K562 (cell line): Measurements from ENCODE around the gene FOXL3. TPM values are rescaled to one million over a fixed set of nuclear protein-coding genes. Genes with fewer than 3 reads are reported as not detected.

ENCODE experiments used
- AFF1 ChIP-seq, 2 experiments: fragments of 450-650 bp; IDR thresholded peaks; 2 replicates each; pipeline ENCODE4 v1.6.1; 2018; ENCODE audit warnings: mild to moderate bottlenecking in 2 of 2, low read depth in 1 of 2; ENCODE audit not compliant: partially characterized antibody in 2 of 2
- CBFB ChIP-seq: sonication (generic); formaldehyde crosslinking; IDR thresholded peaks from 2 replicates; pipeline ENCODE4 v1.4.0; 2020; ENCODE audit warnings: mild to moderate bottlenecking, missing genetic modification reagents
- CBX1 ChIP-seq: sonication (generic); IDR thresholded peaks from 2 replicates; pipeline ENCODE4 v1.6.1; 2016; ENCODE audit warnings: antibody characterized with exemption, low read depth, mild to moderate bottlenecking
- CC2D1A ChIP-seq: fragments of 450-650 bp; IDR thresholded peaks from 2 replicates; pipeline ENCODE4 v1.6.1; 2017; ENCODE audit warnings: mild to moderate bottlenecking
- CXXC5 ChIP-seq: fragments of 250-450 bp; sonication (Bioruptor Pico); IDR thresholded peaks from 2 replicates; pipeline ENCODE4 v1.8.0; 2022; ENCODE audit warnings: inconsistent platforms, mild to moderate bottlenecking, moderate library complexity
- HEY1 ChIP-seq: fragments of 250-450 bp; sonication (Bioruptor Pico); IDR thresholded peaks from 2 replicates; pipeline ENCODE4 v1.5.0; 2020; ENCODE audit warnings: mild to moderate bottlenecking, moderate library complexity, borderline replicate concordance
- HMGN3 ChIP-seq: IDR thresholded peaks from 2 replicates; pipeline ENCODE4 v1.6.1; 2011; ENCODE audit warnings: borderline replicate concordance, low read depth, mild to moderate bottlenecking, mixed read lengths, low read length; ENCODE audit not compliant: insufficient read length; ENCODE audit errors: extremely low read depth
- MAFK ChIP-seq: IDR thresholded peaks from 2 replicates; pipeline ENCODE4 v1.6.1; 2011; ENCODE audit warnings: low read length, improper control_type of control experiment
- MAX ChIP-seq: sonication (generic); formaldehyde crosslinking; IDR thresholded peaks from 2 replicates; pipeline ENCODE4 v1.9.0; 2022; ENCODE audit warnings: mild to moderate bottlenecking, missing genetic modification reagents
- MXD1 ChIP-seq: fragments of 250-450 bp; sonication (Bioruptor Pico); IDR thresholded peaks from 2 replicates; pipeline ENCODE4 v1.8.0; 2021; ENCODE audit warnings: borderline replicate concordance, mild to moderate bottlenecking, moderate library complexity; ENCODE audit not compliant: poor library complexity, severe bottlenecking
- NFATC3 ChIP-seq: fragments of 450-650 bp; IDR thresholded peaks from 2 replicates; pipeline ENCODE4 v1.6.1; 2017; ENCODE audit warnings: mild to moderate bottlenecking
- NONO ChIP-seq, 2 experiments: fragments of 200-400 bp in 1 of 2; fragments of 450-650 bp in 1 of 2; formaldehyde crosslinking in 1 of 2; IDR thresholded peaks; 2 replicates each; pipeline ENCODE4 v1.6.1; 2017; ENCODE audit warnings: low read depth in 2 of 2, mild to moderate bottlenecking in 2 of 2, moderate library complexity in 2 of 2, low read length in 1 of 2
- NR2C2 ChIP-seq, 2 experiments: fragments of 200-800 bp in 1 of 2; sonication (Bioruptor generic) in 1 of 2; sonication (generic) in 1 of 2; formaldehyde crosslinking in 1 of 2; IDR thresholded peaks; 2 replicates each; pipeline versions ENCODE4 v1.6.1 to v1.8.0; 2016 to 2022; ENCODE audit warnings: mild to moderate bottlenecking in 1 of 2, missing compliant biosample characterization in 1 of 2, missing genetic modification characterization in 1 of 2, missing genetic modification reagents in 1 of 2
- NR4A1 ChIP-seq, 2 experiments: fragments of 250-450 bp in 1 of 2; fragments of 450-650 bp in 1 of 2; sonication (Bioruptor Pico) in 1 of 2; IDR thresholded peaks; 2 replicates each; pipeline versions ENCODE4 v1.4.0 to v1.6.1; 2016 to 2020; ENCODE audit warnings: mild to moderate bottlenecking in 2 of 2, missing compliant biosample characterization in 1 of 2, missing genetic modification characterization in 1 of 2, moderate library complexity in 1 of 2
- PCBP1 ChIP-seq: fragments of 200-400 bp; formaldehyde crosslinking; IDR thresholded peaks from 2 replicates; pipeline ENCODE4 v1.6.1; 2018; ENCODE audit warnings: mild to moderate bottlenecking, low read depth, low read length; ENCODE audit not compliant: poor library complexity, severe bottlenecking
- PHF21A ChIP-seq: fragments of 450-650 bp; IDR thresholded peaks from 2 replicates; pipeline ENCODE4 v1.6.1; 2017; ENCODE audit warnings: low read depth, borderline replicate concordance
- PML ChIP-seq: IDR thresholded peaks from 2 replicates; pipeline ENCODE4 v1.6.1; 2012; ENCODE audit warnings: low read length, inconsistent platforms
- RAD21 ChIP-seq, 2 experiments: fragments of 250-450 bp in 1 of 2; fragments of 450-650 bp in 1 of 2; sonication (Bioruptor Pico) in 1 of 2; formaldehyde crosslinking in 1 of 2; IDR thresholded peaks in 1 of 2; conservative IDR thresholded peaks in 1 of 2; 2 replicates each; pipeline versions ENCODE4 v1.4.0 to v1.8.0; 2020 to 2022; ENCODE audit warnings: mild to moderate bottlenecking in 2 of 2, moderate library complexity in 1 of 2
- TARDBP ChIP-seq: fragments of 450-650 bp; IDR thresholded peaks from 2 replicates; pipeline ENCODE4 v1.6.1; 2016
- ZFP91 ChIP-seq: sonication (generic); formaldehyde crosslinking; IDR thresholded peaks from 2 replicates; pipeline ENCODE4 v1.8.0; 2022; ENCODE audit warnings: mild to moderate bottlenecking, missing genetic modification reagents
- ZNF444 ChIP-seq: fragments of 250-450 bp; sonication (Bioruptor Pico); IDR thresholded peaks from 2 replicates; pipeline ENCODE4 v1.4.0; 2020; ENCODE audit warnings: mild to moderate bottlenecking, moderate library complexity
- polyA plus RNA-seq, 8 experiments: library from polyadenylated mRNA; depleted of rRNA in 4 of 8; stranded (reverse) in 5 of 8; unstranded in 3 of 8; fragments of >200 nt; fragmentation: Nextera tagmentation in 2 of 8; fragmentation: Illumina TruSeq in 1 of 8; extraction: Ambion mirVana in 2 of 8; extraction: Trizol in 1 of 8; gene quantifications; 2 replicates each; pipeline versions ENCODE4 v1.2.1 to v1.2.3, GENCODE V29; 2011 to 2014; ENCODE audit warnings: inconsistent platforms in 1 of 8, missing spikeins in 1 of 8
- total RNA-seq, 7 experiments: library from RNA; depleted of rRNA in 6 of 7; stranded (reverse); fragments of >200 nt in 6 of 7; fragmentation: Illumina TruSeq in 2 of 7; extraction: Trizol in 2 of 7; gene quantifications; 2 replicates each; pipeline versions ENCODE4 v1.2.1 to v1.2.3, GENCODE V29; 2011 to 2021; ENCODE audit warnings: low replicate concordance in 1 of 7

Gene FOXL3
- total and polyA plus RNA-seq, 9 of the 15 experiments (the other 6 are each of a cell fraction or from before 2014, with no cell fraction given) = not detected

- TF ChIP-seq MAFK = no peak
- TF ChIP-seq ZNF444 = no peak
- TF ChIP-seq CBFB (CRISPR knock-in tag) = no peak
- TF ChIP-seq AFF1 (IDR thresholded peaks at IDR 0.05; ENCODE audit: low read depth in 1 of 2, partially characterized antibody in 2 of 2) = no peak
- no peak for TF ChIP-seq MXD1 (CRISPR knock-in tag)
- peak; percentile 76 to 92 for TF ChIP-seq RAD21 (CRISPR knock-in tag; conservative IDR thresholded peaks at IDR 0.05 in 1 of 2, IDR thresholded peaks at IDR 0.05 in 1 of 2)
- TF ChIP-seq PHF21A = no peak
- no peak for TF ChIP-seq PCBP1
- no peak for TF ChIP-seq HMGN3
- TF ChIP-seq CC2D1A = no peak
- no peak for TF ChIP-seq ZFP91 (CRISPR knock-in tag)
- TF ChIP-seq MAX (CRISPR knock-in tag) = peak; percentile 94
- no peak for TF ChIP-seq NR4A1 (CRISPR knock-in tag; IDR thresholded peaks at IDR 0.05)
- no peak for TF ChIP-seq NR4A1 (tag; IDR thresholded peaks at IDR 0.05)
- peak; percentile 52 for TF ChIP-seq CXXC5
- peak in 1 of 2 experiments; percentile 18; a peak in 1 of 4 replicates for TF ChIP-seq NONO (IDR thresholded peaks at IDR 0.05; ENCODE audit: low read depth in 2 of 2, low read length in 1 of 2)
- no peak for TF ChIP-seq HEY1 (CRISPR knock-in tag)
- TF ChIP-seq NFATC3 = no peak
- TF ChIP-seq PML = no peak
- TF ChIP-seq TARDBP = no peak
- TF ChIP-seq CBX1 = no peak
- 0 out of 2 replicates have a peak, but pooled peaks have one; percentile 26 for TF ChIP-seq NR2C2 (CRISPR knock-in tag; IDR thresholded peaks at IDR 0.05)
- no peak for TF ChIP-seq NR2C2 (tag; IDR thresholded peaks at IDR 0.05)
These were observed 42.8 kb downstream of the FOXL3 start (continued) for GRCh38 chr7:332646-333392.
